ENCODE measurements around the gene GRIA1.
A peak's percentile ranks its signal among the peaks of the same experiment; 100 is the strongest.

GRIA1 gene

DNA sequence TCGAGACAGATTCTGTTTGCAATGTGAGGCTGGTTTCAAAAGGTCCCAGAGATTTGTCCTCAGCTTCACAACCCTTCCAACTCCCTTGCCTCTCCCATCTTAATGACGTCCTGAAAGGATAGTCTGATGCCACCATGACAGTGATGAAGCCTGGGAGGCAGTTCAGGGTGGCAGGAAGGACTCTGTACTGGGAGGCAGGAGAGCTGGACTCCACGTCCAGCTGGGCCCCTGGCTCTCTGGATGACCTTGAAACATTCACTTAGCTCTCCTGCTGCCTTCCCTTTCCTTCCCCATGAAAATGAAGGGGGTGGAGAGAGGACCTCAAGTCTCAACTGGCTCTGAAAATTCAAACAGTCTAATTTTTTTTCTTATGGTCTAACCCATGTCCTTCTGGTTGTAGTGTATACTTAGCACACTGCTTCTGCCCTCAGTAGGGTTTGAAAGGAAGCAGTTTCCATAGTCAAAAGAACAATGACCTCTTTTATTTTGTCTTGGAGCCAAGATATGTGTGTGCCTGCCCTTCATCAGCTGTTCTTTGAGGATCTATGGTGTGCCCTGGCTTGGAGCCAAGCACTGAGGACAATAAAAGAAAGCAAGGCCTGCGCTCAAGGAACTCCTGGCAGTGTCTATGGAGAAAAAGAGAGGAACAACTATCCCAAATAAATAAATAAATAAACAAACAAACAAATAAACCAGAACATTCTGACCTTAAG, 188.3 kb downstream of the GRIA1 start:
- no peak overlapping the region for H3K4me3 ChIP-seq (ENCODE audit: low read length)

GRCh38 chr5:153690236-153690635, 199.8 kb downstream of the GRIA1 start:
- H2BK5ac ChIP-seq (ENCODE audit: low read length): no peak overlapping the region
- DNase-seq: no peak
- H3K79me1 ChIP-seq (ENCODE audit: low read length): no peaks in the 10 kb centered on the region
- H3K4me3 ChIP-seq (ENCODE audit: low read length): no peak overlapping the region
- no peak overlapping the region for H2BK15ac ChIP-seq (replicated peaks; ENCODE audit: low read depth)
- H3K9ac ChIP-seq (ENCODE audit: low read length): no peak overlapping the region
- H3K4me1 ChIP-seq (ENCODE audit: control insufficient read depth, low read depth, low read length): peaks cover under 1% of the 10 kb centered on the region
- H4K8ac ChIP-seq (ENCODE audit: low read depth, low read length): no peak overlapping the region
- H4K5ac ChIP-seq (ENCODE audit: low read length): no peak overlapping the region
- no peak overlapping the region for H3K27ac ChIP-seq (ENCODE audit: low read depth, low read length)
- WGBS (ENCODE audit: extremely low coverage, insufficient coverage, low lambda C conversion rate): no CpG with 5 or more reads among the region's 3 CpGs
- no peak overlapping the region for H3K4me2 ChIP-seq (ENCODE audit: low read length)
- H3K79me2 ChIP-seq (ENCODE audit: control insufficient read depth, insufficient read depth, low read length): no peaks in the 10 kb centered on the region
- no peaks in the 10 kb centered on the region for H3K27me3 ChIP-seq (ENCODE audit: insufficient read depth, low read length, poor library complexity)
- H3K18ac ChIP-seq (ENCODE audit: low read length): no peak overlapping the region
- peak overlapping the region; percentile 17 for H3K56ac ChIP-seq (ENCODE audit: low read length)
- H3K23ac ChIP-seq (ENCODE audit: low read length): no peak overlapping the region
- no peak overlapping the region for H2AK5ac ChIP-seq (ENCODE audit: low read length)
- H3K36me3 ChIP-seq (ENCODE audit: control insufficient read depth, insufficient read depth, low read length): no peaks in the 10 kb centered on the region
- no peak overlapping the region for H2BK120ac ChIP-seq (ENCODE audit: low read depth, low read length)
- H3K4ac ChIP-seq (ENCODE audit: low read depth, low read length): no peak overlapping the region

More for the DNA sequence above, 188.3 kb downstream of the GRIA1 start:
- no CpG with 5 or more reads among the region's 4 CpGs for WGBS (ENCODE audit: extremely low coverage, insufficient coverage, low lambda C conversion rate)
- Histone ChIP-seq H3K9ac (ENCODE audit: low read length) (no peak overlapping the region), H2AK5ac (ENCODE audit: low read length) (no peak overlapping the region), H3K18ac (ENCODE audit: low read length) (no peak overlapping the region), H3K4me2 (ENCODE audit: low read length) (no peak overlapping the region), H3K56ac (ENCODE audit: low read length) (no peak overlapping the region), H3K27ac (ENCODE audit: low read depth, low read length) (no peak overlapping the region), H3K4ac (ENCODE audit: low read depth, low read length) (no peak overlapping the region), H3K4me1 (ENCODE audit: control insufficient read depth, low read depth, low read length) (no peaks in the 10 kb centered on the region), H4K8ac (ENCODE audit: low read depth, low read length) (no peak overlapping the region), H3K36me3 (ENCODE audit: control insufficient read depth, insufficient read depth, low read length) (no peaks in the 10 kb centered on the region), H3K79me2 (ENCODE audit: control insufficient read depth, insufficient read depth, low read length) (no peaks in the 10 kb centered on the region), H4K5ac (ENCODE audit: low read length) (no peak overlapping the region), H2BK120ac (ENCODE audit: low read depth, low read length) (no peak overlapping the region), H3K23ac (ENCODE audit: low read length) (no peak overlapping the region), H3K27me3 (ENCODE audit: insufficient read depth, low read length, poor library complexity) (no peaks in the 10 kb centered on the region), H3K79me1 (ENCODE audit: low read length) (no peaks in the 10 kb centered on the region), H2BK5ac (ENCODE audit: low read length) (no peak overlapping the region), H2BK15ac (replicated peaks; ENCODE audit: low read depth) (no peak overlapping the region)
- no peak for DNase-seq

GRCh38 chr5:153696256-153696655, 205.8 kb downstream of the GRIA1 start:
- Histone ChIP-seq H3K4me1 (ENCODE audit: control insufficient read depth, low read depth, low read length) (no peaks in the 10 kb centered on the region), H4K8ac (ENCODE audit: low read depth, low read length) (no peak overlapping the region), H2BK120ac (ENCODE audit: low read depth, low read length) (no peak overlapping the region), H3K36me3 (ENCODE audit: control insufficient read depth, insufficient read depth, low read length) (no peaks in the 10 kb centered on the region), H3K23ac (ENCODE audit: low read length) (no peak overlapping the region), H2AK5ac (ENCODE audit: low read length) (no peak overlapping the region), H4K5ac (ENCODE audit: low read length) (no peak overlapping the region), H3K27ac (ENCODE audit: low read depth, low read length) (no peak overlapping the region), H2BK15ac (replicated peaks; ENCODE audit: low read depth) (no peak overlapping the region), H3K27me3 (ENCODE audit: insufficient read depth, low read length, poor library complexity) (no peaks in the 10 kb centered on the region), H3K9ac (ENCODE audit: low read length) (no peak overlapping the region), H3K4me2 (ENCODE audit: low read length) (no peak overlapping the region), H3K4me3 (ENCODE audit: low read length) (no peak overlapping the region), H2BK5ac (ENCODE audit: low read length) (no peak overlapping the region), H3K79me1 (ENCODE audit: low read length) (no peaks in the 10 kb centered on the region), H3K4ac (ENCODE audit: low read depth, low read length) (no peak overlapping the region), H3K79me2 (ENCODE audit: control insufficient read depth, insufficient read depth, low read length) (no peaks in the 10 kb centered on the region), H3K56ac (ENCODE audit: low read length) (no peak overlapping the region), H3K18ac (ENCODE audit: low read length) (no peak overlapping the region)
- WGBS (ENCODE audit: extremely low coverage, insufficient coverage, low lambda C conversion rate): no CpG with 5 or more reads among the region's 3 CpGs
- DNase-seq: no peak

DNA sequence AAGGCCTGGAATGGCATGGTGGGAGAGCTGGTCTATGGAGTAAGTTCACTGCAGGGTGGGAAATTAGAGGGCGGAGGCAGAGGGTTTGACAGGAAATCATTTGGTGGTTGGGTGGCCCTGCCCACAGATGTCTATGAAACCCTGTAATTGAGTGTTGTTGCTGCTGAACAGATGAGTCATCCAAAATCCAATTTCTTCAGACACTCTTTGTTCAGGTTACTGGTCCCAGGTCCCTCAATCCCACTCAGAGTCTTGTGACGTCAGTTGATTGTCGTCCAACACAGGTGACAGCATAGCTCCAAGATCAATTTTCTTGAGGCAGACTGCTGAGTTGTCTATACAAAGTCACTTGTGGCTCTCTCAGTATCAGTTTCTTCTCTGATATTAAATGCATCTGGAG, 208.6 kb downstream of the GRIA1 start:
- WGBS (ENCODE audit: extremely low coverage, insufficient coverage, low lambda C conversion rate): no CpG with 5 or more reads among the region's 3 CpGs
- DNase-seq: no peak
- H3K27me3 ChIP-seq (ENCODE audit: insufficient read depth, low read length, poor library complexity): no peaks in the 10 kb centered on the region
- no peak overlapping the region for H3K18ac ChIP-seq (ENCODE audit: low read length)
- no peak overlapping the region for H3K4ac ChIP-seq (ENCODE audit: low read depth, low read length)
- H3K79me1 ChIP-seq (ENCODE audit: low read length): no peaks in the 10 kb centered on the region
- no peak overlapping the region for H3K4me3 ChIP-seq (ENCODE audit: low read length)
- no peak overlapping the region for H3K23ac ChIP-seq (ENCODE audit: low read length)
- H2BK15ac ChIP-seq (replicated peaks; ENCODE audit: low read depth): no peak overlapping the region
- no peak overlapping the region for H4K8ac ChIP-seq (ENCODE audit: low read depth, low read length)
- no peak overlapping the region for H3K4me2 ChIP-seq (ENCODE audit: low read length)
- H3K4me1 ChIP-seq (ENCODE audit: control insufficient read depth, low read depth, low read length): no peaks in the 10 kb centered on the region
- H3K9ac ChIP-seq (ENCODE audit: low read length): no peak overlapping the region
- H3K56ac ChIP-seq (ENCODE audit: low read length): no peak overlapping the region
- H2AK5ac ChIP-seq (ENCODE audit: low read length): no peak overlapping the region
- H3K36me3 ChIP-seq (ENCODE audit: control insufficient read depth, insufficient read depth, low read length): no peaks in the 10 kb centered on the region
- no peak overlapping the region for H2BK5ac ChIP-seq (ENCODE audit: low read length)
- no peak overlapping the region for H3K27ac ChIP-seq (ENCODE audit: low read depth, low read length)
- H4K5ac ChIP-seq (ENCODE audit: low read length): no peak overlapping the region
- H2BK120ac ChIP-seq (ENCODE audit: low read depth, low read length): no peak overlapping the region
- H3K79me2 ChIP-seq (ENCODE audit: control insufficient read depth, insufficient read depth, low read length): no peaks in the 10 kb centered on the region

- no peak overlapping the region for H3K4me2 ChIP-seq (ENCODE audit: low read length)
- no peak overlapping the region for H3K23ac ChIP-seq (ENCODE audit: low read length)
- no peaks in the 10 kb centered on the region for H3K36me3 ChIP-seq (ENCODE audit: control insufficient read depth, insufficient read depth, low read length)
- no peak overlapping the region for H4K5ac ChIP-seq (ENCODE audit: low read length)
- no peaks in the 10 kb centered on the region for H3K4me1 ChIP-seq (ENCODE audit: control insufficient read depth, low read depth, low read length)
- H3K4me3 ChIP-seq (ENCODE audit: low read length): no peak overlapping the region
- H4K8ac ChIP-seq (ENCODE audit: low read depth, low read length): no peak overlapping the region
- no peak overlapping the region for H3K18ac ChIP-seq (ENCODE audit: low read length)
- no peak overlapping the region for H3K56ac ChIP-seq (ENCODE audit: low read length)
- H3K9ac ChIP-seq (ENCODE audit: low read length): no peak overlapping the region
- DNase-seq: no peak
- H3K4ac ChIP-seq (ENCODE audit: low read depth, low read length): no peak overlapping the region
- no peak overlapping the region for H2BK5ac ChIP-seq (ENCODE audit: low read length)
- no peak overlapping the region for H2AK5ac ChIP-seq (ENCODE audit: low read length)
- no peak overlapping the region for H2BK15ac ChIP-seq (replicated peaks; ENCODE audit: low read depth)
- H3K27me3 ChIP-seq (ENCODE audit: insufficient read depth, low read length, poor library complexity): no peaks in the 10 kb centered on the region
- H3K27ac ChIP-seq (ENCODE audit: low read depth, low read length): no peak overlapping the region
- no peak overlapping the region for H2BK120ac ChIP-seq (ENCODE audit: low read depth, low read length)
- H3K79me2 ChIP-seq (ENCODE audit: control insufficient read depth, insufficient read depth, low read length): no peaks in the 10 kb centered on the region
- no peaks in the 10 kb centered on the region for H3K79me1 ChIP-seq (ENCODE audit: low read length)
Measured at GRCh38 chr5:153700940-153701339, 210.5 kb downstream of the GRIA1 start.

- no peak overlapping the region for H3K23ac ChIP-seq (ENCODE audit: low read length)
- H3K27me3 ChIP-seq (ENCODE audit: insufficient read depth, low read length, poor library complexity): no peaks in the 10 kb centered on the region
- H3K27ac ChIP-seq (ENCODE audit: low read depth, low read length): no peak overlapping the region
- H3K4ac ChIP-seq (ENCODE audit: low read depth, low read length): no peak overlapping the region
- no peaks in the 10 kb centered on the region for H3K4me1 ChIP-seq (ENCODE audit: control insufficient read depth, low read depth, low read length)
- WGBS (ENCODE audit: extremely low coverage, insufficient coverage, low lambda C conversion rate): no CpG with 5 or more reads among the region's 4 CpGs
- H3K4me2 ChIP-seq (ENCODE audit: low read length): no peak overlapping the region
- no peak overlapping the region for H4K5ac ChIP-seq (ENCODE audit: low read length)
- no peak overlapping the region for H2BK5ac ChIP-seq (ENCODE audit: low read length)
- no peak overlapping the region for H2BK120ac ChIP-seq (ENCODE audit: low read depth, low read length)
- no peak overlapping the region for H2AK5ac ChIP-seq (ENCODE audit: low read length)
- no peaks in the 10 kb centered on the region for H3K79me1 ChIP-seq (ENCODE audit: low read length)
- no peak for DNase-seq
- no peaks in the 10 kb centered on the region for H3K36me3 ChIP-seq (ENCODE audit: control insufficient read depth, insufficient read depth, low read length)
- H3K4me3 ChIP-seq (ENCODE audit: low read length): no peak overlapping the region
- no peak overlapping the region for H2BK15ac ChIP-seq (replicated peaks; ENCODE audit: low read depth)
- no peak overlapping the region for H4K8ac ChIP-seq (ENCODE audit: low read depth, low read length)
- H3K56ac ChIP-seq (ENCODE audit: low read length): no peak overlapping the region
- H3K79me2 ChIP-seq (ENCODE audit: control insufficient read depth, insufficient read depth, low read length): no peaks in the 10 kb centered on the region
- H3K18ac ChIP-seq (ENCODE audit: low read length): no peak overlapping the region
- no peak overlapping the region for H3K9ac ChIP-seq (ENCODE audit: low read length)
Measured at GRCh38 chr5:153702265-153702664, 211.8 kb downstream of the GRIA1 start.

All from mesendoderm (in vitro differentiated cells).